Left lung (tissue), 10 donors: ENCODE measurements around the gene RARRES1. TPM values are rescaled to one million over a fixed set of nuclear protein-coding genes. Genes with fewer than 3 reads are reported as not detected.

Source experiments
- ATAC-seq: fragments of 200-7000 bp; cut with Tn5 transposase; one replicate; pipeline ENCODE4 v1.9.1; 2020; ENCODE audit warnings: moderate library complexity
- DNase-seq, 4 donors: peaks; one replicate each; pipeline ENCODE4 v3.0.0-alpha.2; 2013 to 2020
- H3K27ac ChIP-seq, 2 donors: fragments of 200-600 bp; sonication (generic) in 1 of 2; one replicate each; pipeline versions ENCODE4 v1.5.0 to v1.8.0; 2020 to 2021
- H3K27me3 ChIP-seq, 2 donors: fragments of 200-600 bp; sonication (generic) in 1 of 2; one replicate each; pipeline versions ENCODE4 v1.5.0 to v1.8.0; 2020 to 2021
- H3K36me3 ChIP-seq, 2 donors: fragments of 200-600 bp; sonication (generic) in 1 of 2; one replicate each; pipeline versions ENCODE4 v1.5.0 to v1.8.0; 2020 to 2021
- H3K4me1 ChIP-seq, 2 donors: fragments of 200-600 bp; one replicate each; pipeline ENCODE4 v1.8.0; 2021
- H3K4me3 ChIP-seq, 2 donors: fragments of 200-600 bp; sonication (generic) in 1 of 2; one replicate each; pipeline versions ENCODE4 v1.5.0 to v1.8.0; 2020 to 2021; ENCODE audit warnings: mild to moderate bottlenecking in 1 of 2
- H3K9me3 ChIP-seq, 2 donors: fragments of 200-600 bp; sonication (generic) in 1 of 2; one replicate each; pipeline versions ENCODE4 v1.5.0 to v1.8.0; 2020 to 2021
- intact Hi-C, 2 donors: fragments of 100-400 bp; cut with DNase I; formaldehyde crosslinking; loops; one replicate each; pipeline versions ENCODE4 v1.11.2 to v1.14.2; 2022
- polyA plus RNA-seq, 6 donors: library from polyadenylated mRNA; unstranded; fragments of 120-200 nt; gene quantifications; one replicate each; pipeline ENCODE4 v1.2.1, GENCODE V29; 2013; ENCODE audit not compliant: insufficient read length in 6 of 6
- total RNA-seq, 2 donors: library from RNA; stranded (reverse); fragmentation: NEBNext Ultra II Directional; extraction: Animal tissue kit (Norgen Biotek cat#: 25700); gene quantifications; one replicate each; pipeline ENCODE4 v1.2.1, GENCODE V29; 2021
- TF ChIP-seq, protein P1 (sequence below), 2 donors: fragments of 200-600 bp; sonication (generic) in 1 of 2; IDR thresholded peaks; one replicate each; pipeline versions ENCODE4 v1.5.0 to v1.8.0; 2021; ENCODE audit warnings: antibody characterized with exemption in 2 of 2
- donor health status: DM: no; HTN: yes; CAD: no.
- donor health status: DM: no; HTN: no; CAD: no.

Gene RARRES1
- total and polyA plus RNA-seq, 8 donors: 39.4 to 131 (median 65.2) TPM

DNA sequence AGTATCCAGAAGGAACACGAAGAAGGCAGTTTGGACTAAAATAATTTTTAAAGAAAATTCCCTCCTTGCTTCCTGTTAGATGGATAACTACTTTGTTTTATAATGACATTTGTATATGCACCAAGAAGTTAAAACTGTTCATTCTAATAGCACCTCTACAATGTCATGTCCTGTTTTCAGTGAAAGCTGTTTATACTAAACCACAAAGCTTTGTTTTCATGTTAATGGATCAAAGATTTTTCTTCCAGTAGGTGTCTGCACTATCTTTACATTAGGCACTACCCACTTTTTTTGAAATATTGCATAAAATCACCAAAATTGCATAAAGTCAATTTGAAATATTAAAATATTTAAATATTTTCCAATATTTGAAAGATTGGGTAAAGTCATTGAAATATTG is 10.1 kb downstream of the RARRES1 start:
- no peak for DNase-seq
- H3K9me3 ChIP-seq: no peaks in the 10 kb centered on the region
- no peak for ATAC-seq
- no peak overlapping the region for H3K4me3 ChIP-seq
- H3K36me3 ChIP-seq: no peaks in the 10 kb centered on the region
- TF ChIP-seq, protein P1, sequence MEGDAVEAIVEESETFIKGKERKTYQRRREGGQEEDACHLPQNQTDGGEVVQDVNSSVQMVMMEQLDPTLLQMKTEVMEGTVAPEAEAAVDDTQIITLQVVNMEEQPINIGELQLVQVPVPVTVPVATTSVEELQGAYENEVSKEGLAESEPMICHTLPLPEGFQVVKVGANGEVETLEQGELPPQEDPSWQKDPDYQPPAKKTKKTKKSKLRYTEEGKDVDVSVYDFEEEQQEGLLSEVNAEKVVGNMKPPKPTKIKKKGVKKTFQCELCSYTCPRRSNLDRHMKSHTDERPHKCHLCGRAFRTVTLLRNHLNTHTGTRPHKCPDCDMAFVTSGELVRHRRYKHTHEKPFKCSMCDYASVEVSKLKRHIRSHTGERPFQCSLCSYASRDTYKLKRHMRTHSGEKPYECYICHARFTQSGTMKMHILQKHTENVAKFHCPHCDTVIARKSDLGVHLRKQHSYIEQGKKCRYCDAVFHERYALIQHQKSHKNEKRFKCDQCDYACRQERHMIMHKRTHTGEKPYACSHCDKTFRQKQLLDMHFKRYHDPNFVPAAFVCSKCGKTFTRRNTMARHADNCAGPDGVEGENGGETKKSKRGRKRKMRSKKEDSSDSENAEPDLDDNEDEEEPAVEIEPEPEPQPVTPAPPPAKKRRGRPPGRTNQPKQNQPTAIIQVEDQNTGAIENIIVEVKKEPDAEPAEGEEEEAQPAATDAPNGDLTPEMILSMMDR (IDR thresholded peaks at IDR 0.05): no peak
- intact Hi-C loops: no loop called here
- peak overlapping the region; percentile 58 to 85 for H3K27ac ChIP-seq
- peaks cover 19 to 34% of the 10 kb centered on the region in 2 donors for H3K4me1 ChIP-seq
- H3K27me3 ChIP-seq: no peaks in the 10 kb centered on the region

DNA sequence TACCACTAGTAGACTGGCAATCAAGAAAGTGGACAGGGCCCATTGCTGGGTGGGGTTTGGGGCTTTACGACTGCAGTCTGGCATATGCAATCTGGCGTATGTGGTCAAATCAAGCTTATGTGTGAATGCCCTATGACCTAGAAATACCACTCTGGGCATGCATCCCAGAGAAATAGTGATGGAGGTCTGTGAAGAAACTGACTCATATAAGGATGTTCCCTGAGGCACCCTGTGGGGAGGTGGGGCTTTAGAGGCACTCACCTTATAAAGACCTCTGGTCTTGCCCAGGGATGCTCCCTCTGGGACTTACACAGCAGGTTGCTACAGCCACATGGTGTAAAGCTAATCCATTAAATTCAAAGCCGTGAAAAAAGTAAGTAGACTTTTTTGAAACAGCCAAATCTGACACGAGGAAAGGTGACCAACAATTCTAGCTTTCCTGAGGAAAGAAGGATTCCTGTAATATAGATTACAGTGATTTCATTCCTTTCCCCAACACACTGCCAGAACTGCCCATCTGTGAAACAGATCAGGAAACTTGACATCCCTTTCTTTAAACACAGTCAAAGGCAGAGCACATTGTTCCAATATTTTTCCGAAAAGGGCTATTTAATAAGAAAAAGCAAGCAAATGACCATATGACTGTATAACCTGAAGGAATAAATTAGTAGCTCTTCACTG is 13.6 kb downstream of the RARRES1 start:
- ATAC-seq (peak; percentile 14), DNase-seq (no peak)
- H3K9me3 ChIP-seq: no peaks in the 10 kb centered on the region
- no peak overlapping the region for H3K4me3 ChIP-seq
- peaks cover 6 to 28% of the 10 kb centered on the region in 2 donors for H3K4me1 ChIP-seq
- H3K36me3 ChIP-seq: no peaks in the 10 kb centered on the region
- no peaks in the 10 kb centered on the region for H3K27me3 ChIP-seq
- no peak overlapping the region for H3K27ac ChIP-seq
- TF ChIP-seq, protein P1 (IDR thresholded peaks at IDR 0.05): no peak
- intact Hi-C loops: loop anchor here in 1 of 2 donors (10.0 kb wide), 1 partner anchor 54 kb away; no protein-coding TSS in a partner anchor

DNA sequence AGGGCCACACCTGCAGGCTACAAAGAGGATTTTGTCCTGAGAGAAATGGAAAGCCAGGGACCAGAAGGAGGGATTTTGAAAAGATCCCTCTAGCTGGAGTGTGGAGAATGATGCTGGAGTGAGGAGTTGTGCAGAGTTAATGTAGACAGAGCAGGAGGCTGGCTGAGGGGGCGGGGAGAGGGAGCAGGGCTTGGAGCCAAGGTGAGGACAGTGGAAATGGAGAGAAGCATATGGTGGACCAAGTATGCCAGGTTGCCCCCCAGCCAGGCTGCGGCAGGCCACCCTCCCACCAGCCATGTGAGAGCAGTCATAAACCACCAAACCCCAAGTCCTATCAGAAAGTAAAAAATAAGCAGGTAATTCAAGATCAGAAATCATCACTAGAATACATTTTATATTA is 14.7 kb downstream of the RARRES1 start:
- no peak for DNase-seq
- H3K4me3 ChIP-seq: no peak overlapping the region
- no peaks in the 10 kb centered on the region for H3K36me3 ChIP-seq
- H3K4me1 ChIP-seq: peaks cover 0 to 29% of the 10 kb centered on the region in 2 donors
- H3K9me3 ChIP-seq: no peaks in the 10 kb centered on the region
- H3K27me3 ChIP-seq: no peaks in the 10 kb centered on the region
- no peak for ATAC-seq
- TF ChIP-seq, protein P1 (IDR thresholded peaks at IDR 0.05): no peak
- intact Hi-C loops: loop anchor here in 1 of 2 donors (10.0 kb wide), 1 partner anchor 53 kb away; no protein-coding TSS in a partner anchor
- no peak overlapping the region for H3K27ac ChIP-seq

DNA sequence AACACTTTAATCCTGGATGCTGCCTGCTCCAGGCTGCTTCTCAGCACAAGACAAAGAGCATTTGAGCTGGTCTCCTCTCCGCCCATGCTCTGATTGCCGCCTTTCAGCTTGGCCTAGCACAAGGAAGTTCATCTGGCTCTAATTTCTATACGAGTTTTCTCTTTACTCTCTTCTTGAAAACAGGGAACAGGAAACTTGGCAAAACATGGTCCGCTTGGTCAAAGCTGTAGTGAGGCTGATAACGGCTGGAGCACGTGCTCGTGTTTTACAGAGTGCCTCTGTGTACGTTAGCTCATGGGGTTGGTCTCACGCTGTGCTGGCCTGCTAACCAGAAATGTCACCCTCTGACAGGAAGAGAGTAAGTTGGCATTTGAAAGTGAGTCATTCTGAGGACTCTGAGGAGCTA is 19.2 kb downstream of the RARRES1 start:
- Histone ChIP-seq H3K36me3 (peaks cover 0 to 21% of the 10 kb centered on the region in 2 donors), H3K27ac (peak overlapping the region; percentile 64 to 65), H3K9me3 (no peaks in the 10 kb centered on the region), H3K4me1 (peaks cover 0 to 42% of the 10 kb centered on the region in 2 donors), H3K4me3 (no peak overlapping the region), H3K27me3 (no peaks in the 10 kb centered on the region)
- ATAC-seq (peak; percentile 49), DNase-seq (peak in 1 of 4 donors; percentile 59)
- TF ChIP-seq, protein P1 (IDR thresholded peaks at IDR 0.05): no peak
- intact Hi-C loops: loop anchor here in 1 of 2 donors (10.0 kb wide), 1 partner anchor 48 kb away; no protein-coding TSS in a partner anchor

DNA sequence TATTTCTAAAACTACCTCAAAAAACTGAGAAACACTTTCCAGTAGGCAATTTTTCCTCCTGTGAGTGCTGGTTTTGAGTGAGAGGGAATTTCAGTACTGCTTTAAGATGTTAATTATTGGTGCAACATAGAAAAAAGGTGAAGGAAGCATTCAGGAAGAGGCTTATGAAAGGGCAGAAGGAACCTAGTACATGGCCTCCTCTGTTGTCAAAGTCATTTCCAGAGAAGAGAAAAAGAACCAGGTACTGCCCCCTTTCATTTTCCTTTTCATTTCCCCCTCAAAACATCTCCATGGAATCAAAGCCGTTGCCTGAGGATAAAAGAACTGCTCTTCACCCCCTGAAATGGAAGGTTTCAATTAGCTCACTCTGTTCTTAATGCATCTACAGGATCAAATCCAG is 19.8 kb downstream of the RARRES1 start:
- TF ChIP-seq, protein P1 (IDR thresholded peaks at IDR 0.05): no peak
- ATAC-seq (no peak), DNase-seq (no peak)
- Histone ChIP-seq H3K27me3 (no peaks in the 10 kb centered on the region), H3K4me1 (peaks cover 0 to 42% of the 10 kb centered on the region in 2 donors), H3K27ac (peak overlapping the region; percentile 64 to 65), H3K9me3 (no peaks in the 10 kb centered on the region), H3K4me3 (no peak overlapping the region), H3K36me3 (peaks cover 0 to 21% of the 10 kb centered on the region in 2 donors)
- intact Hi-C loops: loop anchor here in 1 of 2 donors (10.0 kb wide), 1 partner anchor 48 kb away; no protein-coding TSS in a partner anchor
